Muscle layer of colon (tissue), 2 donors: ENCODE measurements around the gene TTC29.
"Not testable (repeated sequence)": the region's sequence is repeated elsewhere in the genome, so short reads cannot be mapped to it uniquely, and the experiment has no call there.

Source experiments
- H3K27ac ChIP-seq: one replicate; pipeline ENCODE4 v1.7.0; 2013; ENCODE audit warnings: low read depth, mild to moderate bottlenecking, low read length, moderate library complexity
- H3K27me3 ChIP-seq, 2 donors: one replicate each; pipeline ENCODE4 v1.7.0; 2013; ENCODE audit warnings: low read length in 2 of 2, mild to moderate bottlenecking in 2 of 2; ENCODE audit not compliant: insufficient read depth in 2 of 2, control insufficient read depth in 1 of 2
- H3K36me3 ChIP-seq: one replicate; pipeline ENCODE4 v1.7.0; 2013; ENCODE audit warnings: mild to moderate bottlenecking, low read length; ENCODE audit not compliant: insufficient read depth
- H3K4me1 ChIP-seq: one replicate; pipeline ENCODE4 v1.7.0; 2013; ENCODE audit warnings: mild to moderate bottlenecking, low read length; ENCODE audit not compliant: insufficient read depth
- H3K4me3 ChIP-seq, 2 donors: one replicate each; pipeline ENCODE4 v1.7.0; 2013; ENCODE audit warnings: low read length in 2 of 2, low read depth in 1 of 2, mild to moderate bottlenecking in 1 of 2, moderate library complexity in 1 of 2
- H3K9ac ChIP-seq: one replicate; pipeline ENCODE4 v1.7.0; 2013; ENCODE audit warnings: low read length
- H3K9me3 ChIP-seq: one replicate; pipeline ENCODE4 v1.7.0; 2013; ENCODE audit warnings: mild to moderate bottlenecking, low read length
- donor health status: abdominal sarcoma.
- donor health status: Adenocarcinoma of cecum.

The TTC29 gene

DNA sequence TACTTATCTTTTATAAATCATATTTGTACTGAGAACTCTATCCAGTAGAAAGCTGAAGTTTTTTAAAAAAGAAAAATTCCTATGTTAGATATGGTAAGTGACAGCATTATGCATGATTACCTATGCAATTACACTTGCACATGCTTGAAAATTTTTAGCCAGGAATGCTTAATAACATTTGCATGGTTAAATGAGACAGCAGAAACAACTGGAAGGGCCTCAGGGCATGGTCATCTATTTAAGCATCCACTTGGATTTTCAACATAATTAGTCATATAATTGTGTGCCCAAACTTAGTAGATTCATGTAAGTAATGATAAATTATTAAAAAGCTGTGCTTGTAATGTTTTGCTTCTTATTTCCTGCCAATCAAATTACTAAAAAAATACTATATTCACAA, 151.9 kb downstream of the TTC29 start:
- Histone ChIP-seq H3K4me3 (no peak overlapping the region), H3K27me3 (no peaks in the 10 kb centered on the region), H3K9me3 (no peaks in the 10 kb centered on the region), H3K9ac (no peak overlapping the region), H3K36me3 (no peaks in the 10 kb centered on the region), H3K4me1 (no peaks in the 10 kb centered on the region), H3K27ac (no peak overlapping the region)

DNA sequence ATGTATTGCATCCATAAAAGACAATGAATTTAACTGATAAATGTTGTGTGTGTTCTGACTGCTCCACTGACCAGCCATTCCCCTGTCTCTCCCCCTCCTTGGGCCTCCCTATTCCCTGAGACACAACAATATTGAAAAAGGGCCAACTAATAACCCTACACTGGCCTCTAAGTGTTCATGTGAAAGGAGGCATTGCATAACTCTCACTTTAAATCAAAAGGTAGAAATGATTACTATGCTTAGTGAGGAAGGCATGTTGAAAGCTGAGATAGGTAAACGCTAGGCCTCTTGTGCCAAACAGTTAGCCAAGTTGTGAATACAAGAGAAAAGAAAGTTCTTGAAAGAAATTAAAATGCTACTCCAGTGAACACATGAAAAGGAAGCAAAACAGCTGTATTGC, 154.2 kb downstream of the TTC29 start:
- no peak overlapping the region for H3K27ac ChIP-seq
- H3K36me3 ChIP-seq, result no peaks in the 10 kb centered on the region
- H3K4me1 ChIP-seq, result no peaks in the 10 kb centered on the region
- no peaks in the 10 kb centered on the region for H3K9me3 ChIP-seq
- no peak overlapping the region for H3K4me3 ChIP-seq
- H3K27me3 ChIP-seq, result no peaks in the 10 kb centered on the region
- no peak overlapping the region for H3K9ac ChIP-seq

GRCh38 chr4:146790515-146790914, 155.1 kb downstream of the TTC29 start:
- H3K4me3 ChIP-seq, result no peak overlapping the region
- no peaks in the 10 kb centered on the region for H3K27me3 ChIP-seq
- no peak overlapping the region for H3K27ac ChIP-seq
- H3K9me3 ChIP-seq, result no peaks in the 10 kb centered on the region
- no peak overlapping the region for H3K9ac ChIP-seq
- H3K36me3 ChIP-seq, result no peaks in the 10 kb centered on the region
- no peaks in the 10 kb centered on the region for H3K4me1 ChIP-seq

DNA sequence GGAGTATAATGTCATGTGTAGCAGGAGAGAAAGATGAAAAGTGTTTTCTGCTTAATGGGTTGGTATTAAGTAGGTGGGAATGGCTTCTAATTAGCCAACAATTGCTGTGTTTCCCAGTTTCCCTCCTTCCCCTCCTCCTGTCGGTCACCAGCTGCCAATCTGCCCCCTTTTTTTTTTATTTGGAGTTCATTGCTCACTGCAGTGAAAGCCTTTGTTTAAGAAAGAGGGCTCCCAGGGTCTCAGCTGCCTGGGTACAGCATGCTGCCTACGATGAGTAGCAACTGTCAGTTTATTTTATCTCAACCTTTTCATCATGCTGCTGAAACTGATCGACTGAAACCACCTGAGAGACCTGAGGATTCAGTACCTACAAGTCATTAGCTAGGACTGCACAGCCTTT, 157.9 kb downstream of the TTC29 start:
- Histone ChIP-seq H3K4me1 (no peaks in the 10 kb centered on the region), H3K36me3 (no peaks in the 10 kb centered on the region), H3K9me3 (no peaks in the 10 kb centered on the region), H3K4me3 (no peak overlapping the region), H3K27me3 (no peaks in the 10 kb centered on the region), H3K27ac (no peak overlapping the region), H3K9ac (no peak overlapping the region)

DNA sequence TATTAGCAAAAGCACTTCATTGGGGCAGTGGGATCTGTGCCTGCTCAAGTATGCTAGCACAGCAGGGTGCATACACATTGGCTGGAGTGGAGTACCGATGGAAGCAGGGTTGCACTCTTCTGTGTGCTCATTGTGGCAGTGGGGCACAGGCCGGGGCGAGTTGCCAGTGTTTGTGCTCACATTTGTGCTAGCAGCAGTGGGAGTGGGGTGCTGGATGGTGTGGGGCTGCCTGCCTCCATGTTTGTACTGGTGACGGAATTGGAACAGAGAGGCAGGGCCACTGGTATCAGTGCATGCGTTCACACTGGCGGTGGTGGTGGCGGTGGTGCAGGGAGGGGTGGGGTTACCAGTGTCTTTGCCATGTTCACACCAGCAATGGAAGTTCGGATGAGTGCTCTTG, 169.0 kb downstream of the TTC29 start:
- no peaks in the 10 kb centered on the region for H3K4me1 ChIP-seq
- H3K27me3 ChIP-seq, result no peaks in the 10 kb centered on the region

GRCh38 chr4:146763560-146763959, 182.1 kb downstream of the TTC29 start:
- H3K4me3 ChIP-seq, result no peak overlapping the region
- no peaks in the 10 kb centered on the region for H3K9me3 ChIP-seq
- H3K27me3 ChIP-seq, result no peaks in the 10 kb centered on the region
- no peaks in the 10 kb centered on the region for H3K4me1 ChIP-seq
- H3K27ac ChIP-seq, result no peak overlapping the region
- no peaks in the 10 kb centered on the region for H3K36me3 ChIP-seq
- H3K9ac ChIP-seq, result no peak overlapping the region

More for the DNA sequence above, 169.0 kb downstream of the TTC29 start:
- no peak overlapping the region for H3K4me3 ChIP-seq
- H3K9ac ChIP-seq, result no peak overlapping the region
- no peaks in the 10 kb centered on the region for H3K36me3 ChIP-seq
- H3K27ac ChIP-seq, result no peak overlapping the region
- no peaks in the 10 kb centered on the region for H3K9me3 ChIP-seq

GRCh38 chr4:146762016-146762415, 183.6 kb downstream of the TTC29 start:
- Histone ChIP-seq H3K4me3 (no peak overlapping the region), H3K4me1 (no peaks in the 10 kb centered on the region), H3K9me3 (no peaks in the 10 kb centered on the region), H3K36me3 (no peaks in the 10 kb centered on the region), H3K27me3 (no peaks in the 10 kb centered on the region), H3K9ac (no peak overlapping the region), H3K27ac (no peak overlapping the region)

DNA sequence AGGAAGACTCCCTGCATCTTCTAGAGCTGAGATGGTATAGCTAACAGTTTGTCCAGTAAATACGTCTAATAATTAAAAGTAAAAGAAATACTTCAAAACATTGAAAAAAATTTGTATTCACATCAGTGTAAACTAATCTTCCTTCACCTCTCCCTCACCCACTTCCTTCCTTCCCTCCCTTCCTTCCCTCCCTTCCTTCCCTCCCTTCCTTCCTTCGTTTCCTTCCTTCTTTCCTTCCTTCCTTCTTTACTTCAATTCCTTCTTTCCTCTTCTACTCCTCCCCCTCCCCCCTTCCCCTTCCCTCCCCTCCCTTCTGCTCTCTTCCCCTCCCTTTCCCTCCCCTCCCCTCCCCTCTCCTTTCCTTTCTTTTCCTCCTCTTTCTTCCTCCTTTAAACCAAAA, 203.2 kb downstream of the TTC29 start:
- H3K27ac ChIP-seq, result no peak overlapping the region
- H3K4me3 ChIP-seq, result no peak overlapping the region
- no peaks in the 10 kb centered on the region for H3K9me3 ChIP-seq
- no peaks in the 10 kb centered on the region for H3K36me3 ChIP-seq
- H3K9ac ChIP-seq, result no peak overlapping the region
- no peaks in the 10 kb centered on the region for H3K27me3 ChIP-seq
- H3K4me1 ChIP-seq, result no peaks in the 10 kb centered on the region

GRCh38 chr4:146739182-146739581, 206.5 kb downstream of the TTC29 start:
- H3K4me1 ChIP-seq, result no peaks in the 10 kb centered on the region
- H3K27me3 ChIP-seq, result no peaks in the 10 kb centered on the region
- no peak overlapping the region for H3K4me3 ChIP-seq
- H3K9me3 ChIP-seq, result no peaks in the 10 kb centered on the region
- no peak overlapping the region for H3K9ac ChIP-seq
- no peak overlapping the region for H3K27ac ChIP-seq
- H3K36me3 ChIP-seq, result no peaks in the 10 kb centered on the region

- H3K27me3 ChIP-seq, H3K36me3 ChIP-seq, H3K9ac ChIP-seq, H3K9me3 ChIP-seq, H3K4me1 ChIP-seq, H3K27ac ChIP-seq, H3K4me3 ChIP-seq: not testable (repeated sequence)
Measured at GRCh38 chr4:146723519-146723918, 222.1 kb downstream of the TTC29 start.

GRCh38 chr4:146709956-146710355, 235.7 kb downstream of the TTC29 start:
- Histone ChIP-seq H3K4me3 (no peak overlapping the region), H3K27ac (no peak overlapping the region), H3K27me3 (no peaks in the 10 kb centered on the region), H3K9ac (no peak overlapping the region), H3K4me1 (no peaks in the 10 kb centered on the region), H3K9me3 (no peaks in the 10 kb centered on the region), H3K36me3 (no peaks in the 10 kb centered on the region)

GRCh38 chr4:146699910-146700309, 245.8 kb downstream of the TTC29 start:
- Histone ChIP-seq H3K27me3 (no peaks in the 10 kb centered on the region), H3K4me1 (no peaks in the 10 kb centered on the region)

More at GRCh38 chr4:146699910-146700309, 245.8 kb downstream of the TTC29 start:
- Histone ChIP-seq H3K9ac (no peak overlapping the region), H3K27ac (no peak overlapping the region), H3K4me3 (no peak overlapping the region), H3K9me3 (no peaks in the 10 kb centered on the region), H3K36me3 (no peaks in the 10 kb centered on the region)
